ENCODE results near the gene OLFM4.

Gene OLFM4

DNA sequence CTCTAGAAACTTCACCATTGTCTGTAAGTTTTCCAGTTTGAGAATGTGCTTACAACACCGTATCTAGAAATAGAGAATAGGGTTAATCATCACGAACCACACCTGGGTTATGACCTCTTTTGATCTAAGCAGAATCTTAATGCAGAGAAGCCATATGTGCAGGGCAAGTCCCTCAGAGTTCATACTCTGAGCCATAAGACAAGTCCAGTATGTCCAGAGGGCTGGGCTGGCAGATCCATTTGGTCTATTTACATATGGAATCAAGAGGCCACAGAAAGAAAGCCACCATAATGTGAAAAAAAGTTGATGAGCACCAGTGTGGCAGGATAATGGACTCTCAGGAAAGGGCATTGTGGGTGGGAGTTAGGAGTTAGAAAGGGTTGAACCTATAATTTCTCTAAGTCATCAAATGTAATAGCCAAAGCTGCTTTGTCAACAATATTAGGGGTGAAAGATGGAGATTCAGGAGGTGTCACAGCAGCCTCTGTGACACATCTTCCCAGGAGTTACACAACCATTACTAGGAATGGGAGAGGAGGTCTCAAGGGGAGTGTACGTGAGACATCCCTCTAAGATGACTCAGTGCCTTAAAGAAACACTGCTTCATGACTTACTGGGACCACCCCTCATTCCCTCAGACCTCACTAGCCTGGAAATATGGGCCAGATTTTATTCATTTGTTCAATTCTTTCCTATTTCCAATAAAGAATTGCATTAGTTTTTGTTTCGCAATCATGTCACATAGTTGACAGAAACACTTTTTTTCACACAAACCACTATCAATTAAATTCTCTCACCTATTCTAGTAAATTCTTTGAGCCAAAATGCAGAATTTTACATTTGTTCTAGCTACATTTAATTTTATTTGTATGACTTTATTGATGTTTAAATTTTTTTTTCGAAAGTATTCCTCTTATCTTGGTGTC, 30.4 kb upstream of the OLFM4 start:
- Histone ChIP-seq H3K27me3 (replicated peaks) (no peaks in the 10 kb centered on the region), H3K4me3 (ENCODE audit: low read depth, low read length) (no peak overlapping the region), H3K36me3 (replicated peaks) (no peaks in the 10 kb centered on the region), H3K27ac (no peak overlapping the region)
- no peak for DNase-seq
- TF ChIP-seq, protein P1, sequence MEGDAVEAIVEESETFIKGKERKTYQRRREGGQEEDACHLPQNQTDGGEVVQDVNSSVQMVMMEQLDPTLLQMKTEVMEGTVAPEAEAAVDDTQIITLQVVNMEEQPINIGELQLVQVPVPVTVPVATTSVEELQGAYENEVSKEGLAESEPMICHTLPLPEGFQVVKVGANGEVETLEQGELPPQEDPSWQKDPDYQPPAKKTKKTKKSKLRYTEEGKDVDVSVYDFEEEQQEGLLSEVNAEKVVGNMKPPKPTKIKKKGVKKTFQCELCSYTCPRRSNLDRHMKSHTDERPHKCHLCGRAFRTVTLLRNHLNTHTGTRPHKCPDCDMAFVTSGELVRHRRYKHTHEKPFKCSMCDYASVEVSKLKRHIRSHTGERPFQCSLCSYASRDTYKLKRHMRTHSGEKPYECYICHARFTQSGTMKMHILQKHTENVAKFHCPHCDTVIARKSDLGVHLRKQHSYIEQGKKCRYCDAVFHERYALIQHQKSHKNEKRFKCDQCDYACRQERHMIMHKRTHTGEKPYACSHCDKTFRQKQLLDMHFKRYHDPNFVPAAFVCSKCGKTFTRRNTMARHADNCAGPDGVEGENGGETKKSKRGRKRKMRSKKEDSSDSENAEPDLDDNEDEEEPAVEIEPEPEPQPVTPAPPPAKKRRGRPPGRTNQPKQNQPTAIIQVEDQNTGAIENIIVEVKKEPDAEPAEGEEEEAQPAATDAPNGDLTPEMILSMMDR (IDR thresholded peaks at IDR 0.05; ENCODE audit: low read depth, low read length, missing control alignments): no peak
- in situ Hi-C loops (cut with HindIII; ENCODE audit: low pct_ligation_motif_present, low sequenced_read_pairs): no loop called here

DNA sequence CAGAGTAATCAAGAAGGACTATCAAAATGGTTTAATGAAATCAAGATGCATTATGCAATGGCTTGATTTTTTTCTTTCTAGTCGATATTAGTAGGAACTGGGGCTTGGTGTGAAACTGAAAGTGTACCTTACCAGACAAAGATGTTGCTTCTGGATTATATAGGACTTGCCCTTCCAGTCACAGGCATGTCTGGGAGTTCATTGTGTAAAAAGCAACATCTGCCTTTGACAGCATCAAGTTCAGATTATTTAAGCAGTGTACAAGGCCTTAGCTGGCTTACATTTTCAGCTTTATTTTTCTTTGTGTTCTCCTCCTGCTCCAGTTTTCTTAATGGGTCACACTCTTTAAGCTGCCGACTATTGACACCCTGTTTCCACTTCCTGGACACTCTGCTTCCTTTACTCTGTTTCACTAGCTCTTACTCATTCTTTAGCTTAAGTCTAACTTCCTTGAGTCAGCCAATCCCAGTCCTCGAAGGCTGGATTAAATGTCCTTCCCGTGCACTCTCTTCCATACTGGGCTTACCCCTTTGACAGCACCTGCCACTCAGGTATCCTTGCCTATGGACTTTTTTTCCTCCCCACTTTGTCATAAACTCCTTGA, 29.4 kb upstream of the OLFM4 start:
- H3K27me3 ChIP-seq (replicated peaks): no peaks in the 10 kb centered on the region
- no peak overlapping the region for H3K27ac ChIP-seq
- in situ Hi-C loops (cut with HindIII; ENCODE audit: low pct_ligation_motif_present, low sequenced_read_pairs): no loop called here
- TF ChIP-seq, protein P1 (IDR thresholded peaks at IDR 0.05; ENCODE audit: low read depth, low read length, missing control alignments): no peak
- H3K4me3 ChIP-seq (ENCODE audit: low read depth, low read length): no peak overlapping the region
- DNase-seq: no peak
- H3K36me3 ChIP-seq (replicated peaks): no peaks in the 10 kb centered on the region

DNA sequence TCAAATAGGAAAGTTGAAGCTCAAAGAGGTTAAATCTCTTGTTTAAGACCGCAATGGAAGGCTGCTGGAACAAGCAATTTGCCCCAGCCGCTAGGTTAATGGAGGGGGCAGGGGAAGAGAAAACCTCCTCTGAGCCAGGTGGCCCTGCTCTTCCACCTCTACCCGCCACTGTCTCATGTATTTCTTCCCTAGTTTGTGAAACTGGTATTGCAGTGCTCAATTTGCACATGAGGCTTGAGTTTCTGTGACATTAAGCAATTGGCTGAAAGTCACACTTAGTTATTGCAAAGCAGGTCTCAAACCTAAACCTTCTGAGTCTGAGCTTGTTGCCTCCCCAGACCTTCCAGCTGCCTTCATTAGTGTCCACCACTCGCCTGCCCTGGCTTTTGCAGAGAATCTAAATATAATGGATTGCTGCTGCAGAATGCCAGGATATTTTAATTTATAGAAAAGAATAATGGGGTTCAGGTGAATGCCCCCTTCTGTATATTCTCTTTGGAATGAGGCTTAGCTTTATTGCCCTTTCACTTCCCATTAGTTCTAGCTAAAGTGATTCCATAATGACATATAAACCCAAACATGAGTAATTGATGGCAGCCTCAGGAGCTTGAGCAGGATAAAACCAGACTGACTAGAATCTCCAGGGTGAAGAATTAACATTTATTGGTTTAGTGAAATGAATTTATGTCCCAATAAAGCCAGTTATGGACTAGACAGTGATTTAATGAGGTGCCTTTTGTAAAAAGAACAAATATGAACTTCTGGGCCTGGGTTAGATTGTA, 27.0 kb upstream of the OLFM4 start:
- TF ChIP-seq, protein P1 (IDR thresholded peaks at IDR 0.05; ENCODE audit: low read depth, low read length, missing control alignments): no peak
- no peaks in the 10 kb centered on the region for H3K27me3 ChIP-seq (replicated peaks)
- H3K4me3 ChIP-seq (ENCODE audit: low read depth, low read length): no peak overlapping the region
- no peaks in the 10 kb centered on the region for H3K36me3 ChIP-seq (replicated peaks)
- no peak overlapping the region for H3K27ac ChIP-seq
- DNase-seq: no peak
- in situ Hi-C loops (cut with HindIII; ENCODE audit: low pct_ligation_motif_present, low sequenced_read_pairs): no loop called here

DNA sequence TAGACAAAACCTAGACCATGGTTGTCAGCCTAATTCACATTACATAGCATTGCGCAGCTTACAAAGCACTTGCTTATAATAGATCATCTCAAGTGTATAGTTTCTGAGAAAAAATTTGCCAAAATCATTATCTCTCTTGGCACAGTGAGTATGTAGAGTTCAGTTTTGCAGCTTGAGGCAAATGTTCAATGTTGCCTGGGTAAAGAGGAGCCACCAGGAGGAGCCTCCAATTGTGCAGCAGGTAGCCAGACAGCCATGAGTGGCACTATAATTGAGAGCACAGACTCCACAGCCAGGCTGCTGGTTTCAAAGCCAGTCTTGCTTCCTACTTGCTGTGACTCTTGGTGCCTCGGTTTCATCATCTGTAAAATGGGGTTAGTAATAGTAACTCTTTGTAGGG, 24.0 kb upstream of the OLFM4 start:
- Histone ChIP-seq H3K4me3 (ENCODE audit: low read depth, low read length) (no peak overlapping the region), H3K27ac (no peak overlapping the region), H3K27me3 (replicated peaks) (no peaks in the 10 kb centered on the region), H3K36me3 (replicated peaks) (no peaks in the 10 kb centered on the region)
- in situ Hi-C loops (cut with HindIII; ENCODE audit: low pct_ligation_motif_present, low sequenced_read_pairs): no loop called here
- DNase-seq: no peak
- TF ChIP-seq, protein P1 (IDR thresholded peaks at IDR 0.05; ENCODE audit: low read depth, low read length, missing control alignments): no peak

DNA sequence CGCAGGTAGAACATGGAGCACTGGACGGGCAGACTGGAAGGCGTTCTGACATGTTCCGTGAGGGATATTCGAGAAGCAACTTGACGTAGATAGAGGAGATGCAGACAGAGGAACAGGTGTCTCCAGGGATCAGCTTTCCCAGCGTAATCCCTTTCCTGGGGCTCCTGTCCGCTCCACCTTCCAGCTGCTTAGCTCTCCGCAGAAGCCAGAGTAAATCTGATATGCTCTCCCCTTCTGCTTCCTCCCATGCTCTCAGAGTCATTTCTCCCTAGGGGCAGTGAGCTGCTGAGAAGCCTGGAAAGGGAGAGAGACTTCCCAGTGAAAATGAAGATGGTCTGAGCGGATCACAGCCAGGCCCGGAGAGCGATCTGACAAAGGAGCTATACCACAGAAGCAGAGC, 23.0 kb upstream of the OLFM4 start:
- in situ Hi-C loops (cut with HindIII; ENCODE audit: low pct_ligation_motif_present, low sequenced_read_pairs): no loop called here

More for the DNA sequence above, 23.0 kb upstream of the OLFM4 start:
- no peak overlapping the region for H3K4me3 ChIP-seq (ENCODE audit: low read depth, low read length)
- TF ChIP-seq, protein P1 (IDR thresholded peaks at IDR 0.05; ENCODE audit: low read depth, low read length, missing control alignments): no peak
- H3K27me3 ChIP-seq (replicated peaks): no peaks in the 10 kb centered on the region
- no peaks in the 10 kb centered on the region for H3K36me3 ChIP-seq (replicated peaks)
- no peak for DNase-seq
- no peak overlapping the region for H3K27ac ChIP-seq
